Thyroid gland (tissue), 4 donors: ENCODE results near the gene ZNF467.

Source experiments
- POLR2A ChIP-seq, 2 donors: fragments of 450-650 bp; IDR thresholded peaks; one replicate each; pipeline ENCODE4 v1.6.1; 2017; ENCODE audit warnings: antibody characterized with exemption in 2 of 2, mild to moderate bottlenecking in 2 of 2, moderate library complexity in 1 of 2
- TF ChIP-seq, protein P1 (sequence below), 6 experiments: fragments of 200-600 bp in 3 of 6; fragments of 450-650 bp in 3 of 6; sonication (generic) in 3 of 6; IDR thresholded peaks; one replicate each; pipeline ENCODE4 v1.5.1; 2016 to 2019; ENCODE audit warnings: antibody characterized with exemption in 6 of 6, mild to moderate bottlenecking in 2 of 6, inconsistent platforms in 1 of 6, moderate library complexity in 1 of 6

DNA sequence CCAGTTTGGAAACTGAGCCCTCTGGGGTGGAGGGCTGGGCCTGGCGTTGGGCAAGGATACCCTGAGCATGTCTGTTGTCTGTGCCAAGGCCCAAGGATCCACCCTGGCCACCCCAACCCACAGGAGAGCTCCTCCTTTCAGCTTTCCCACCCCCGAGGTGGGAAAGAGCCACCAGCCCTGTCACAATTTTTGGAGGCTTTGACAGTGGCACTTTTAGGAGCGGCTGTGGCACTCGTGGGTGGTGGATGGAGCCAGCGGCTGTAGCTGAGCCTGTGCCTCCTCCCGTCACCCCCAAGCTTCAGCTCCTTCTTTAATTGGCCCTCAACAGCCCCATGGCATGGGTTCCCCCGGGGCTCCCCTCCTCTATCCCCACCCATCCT is 46.6 kb upstream of the ZNF467 start:
- TF ChIP-seq, protein P1, sequence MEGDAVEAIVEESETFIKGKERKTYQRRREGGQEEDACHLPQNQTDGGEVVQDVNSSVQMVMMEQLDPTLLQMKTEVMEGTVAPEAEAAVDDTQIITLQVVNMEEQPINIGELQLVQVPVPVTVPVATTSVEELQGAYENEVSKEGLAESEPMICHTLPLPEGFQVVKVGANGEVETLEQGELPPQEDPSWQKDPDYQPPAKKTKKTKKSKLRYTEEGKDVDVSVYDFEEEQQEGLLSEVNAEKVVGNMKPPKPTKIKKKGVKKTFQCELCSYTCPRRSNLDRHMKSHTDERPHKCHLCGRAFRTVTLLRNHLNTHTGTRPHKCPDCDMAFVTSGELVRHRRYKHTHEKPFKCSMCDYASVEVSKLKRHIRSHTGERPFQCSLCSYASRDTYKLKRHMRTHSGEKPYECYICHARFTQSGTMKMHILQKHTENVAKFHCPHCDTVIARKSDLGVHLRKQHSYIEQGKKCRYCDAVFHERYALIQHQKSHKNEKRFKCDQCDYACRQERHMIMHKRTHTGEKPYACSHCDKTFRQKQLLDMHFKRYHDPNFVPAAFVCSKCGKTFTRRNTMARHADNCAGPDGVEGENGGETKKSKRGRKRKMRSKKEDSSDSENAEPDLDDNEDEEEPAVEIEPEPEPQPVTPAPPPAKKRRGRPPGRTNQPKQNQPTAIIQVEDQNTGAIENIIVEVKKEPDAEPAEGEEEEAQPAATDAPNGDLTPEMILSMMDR (IDR thresholded peaks at IDR 0.05) = no peak
- no peak for TF ChIP-seq POLR2A (IDR thresholded peaks at IDR 0.05)
